Measurements from ENCODE around the gene DOCK1.
"Not testable (repeated sequence)": the region's sequence is repeated elsewhere in the genome, so short reads cannot be mapped to it uniquely, and the experiment has no call there.

The DOCK1 gene

DNA sequence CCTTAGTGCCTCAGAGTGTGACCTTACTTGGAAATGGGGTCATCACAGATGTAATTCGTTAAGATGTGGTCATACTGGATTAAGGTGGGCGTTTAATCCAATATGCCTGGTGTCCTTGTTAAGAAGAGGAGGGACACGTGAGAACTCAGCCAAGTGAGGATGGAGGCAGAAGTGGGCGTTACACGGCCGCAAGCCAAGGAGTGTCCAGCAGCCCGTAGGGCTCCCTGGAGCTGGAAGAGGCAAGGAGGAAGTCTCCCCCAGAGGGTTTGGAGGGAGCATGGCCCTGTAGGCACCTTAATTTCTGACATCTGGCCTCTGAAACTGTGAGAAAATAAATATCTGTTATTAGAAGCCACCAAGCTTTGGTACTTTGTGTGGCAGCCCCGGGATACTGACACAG, 21.3 kb downstream of the DOCK1 start:
- no peak for DNase-seq

DNA sequence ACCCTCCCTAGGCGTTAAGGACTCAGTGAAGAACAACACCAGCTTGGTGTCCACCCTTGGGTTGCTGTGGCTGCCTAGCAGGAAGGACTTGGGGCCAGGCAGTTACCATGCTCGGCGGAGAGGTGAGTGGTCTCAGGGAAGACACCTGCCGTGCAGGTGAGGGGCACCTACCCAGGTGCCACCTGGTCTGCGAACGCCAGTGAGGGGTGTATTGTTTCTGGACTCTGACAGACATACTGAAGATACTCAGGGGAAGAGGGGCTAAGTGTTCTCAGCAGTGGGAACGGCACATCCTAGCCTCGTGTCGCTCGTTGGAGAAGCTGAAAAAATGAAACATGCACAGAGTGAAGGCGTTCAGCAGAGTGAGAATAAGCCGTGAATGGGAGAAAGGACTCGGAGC, 22.6 kb downstream of the DOCK1 start:
- no peak for DNase-seq

DNA sequence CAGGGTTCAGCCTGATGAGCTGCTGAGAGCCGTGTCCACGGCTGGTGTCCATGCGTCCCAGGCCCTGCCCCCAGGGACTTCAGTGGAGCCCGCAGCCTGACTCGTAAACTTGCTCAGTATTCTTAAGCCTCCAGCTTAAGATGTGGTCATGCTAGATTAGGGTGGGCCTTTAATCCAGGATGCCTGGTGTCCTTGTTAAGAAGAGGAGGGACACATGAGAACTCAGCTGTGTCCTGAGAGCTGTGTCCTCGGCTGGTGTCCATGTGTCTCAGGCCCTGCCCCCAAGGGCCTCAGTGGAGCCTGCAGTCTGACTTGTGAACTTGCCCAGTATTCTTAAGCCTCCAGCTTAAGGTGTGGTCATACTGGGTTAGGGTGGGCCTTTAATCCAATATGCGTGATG, 23.0 kb downstream of the DOCK1 start:
- no peak for DNase-seq

DNA sequence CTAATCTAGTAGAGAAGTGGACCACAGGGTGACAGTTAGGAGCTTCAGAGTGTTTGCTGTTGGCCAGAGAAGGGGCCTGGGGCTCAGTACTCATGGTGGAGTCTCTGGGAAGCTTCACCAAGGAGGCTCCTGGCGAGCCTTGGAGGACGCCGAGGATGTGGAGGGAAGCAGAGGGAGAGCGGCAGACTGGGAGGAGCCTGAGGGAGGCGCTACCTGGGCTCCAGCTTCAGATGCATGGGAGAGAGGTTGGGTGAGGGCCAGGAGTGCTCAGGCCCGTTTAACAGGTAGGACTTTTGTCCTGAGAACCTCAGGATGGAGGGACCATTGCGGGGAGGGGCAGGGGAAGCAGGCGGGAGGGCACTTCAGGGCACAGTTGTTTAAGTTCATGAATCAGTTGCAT, 24.2 kb downstream of the DOCK1 start:
- DNase-seq, result no peak

DNA sequence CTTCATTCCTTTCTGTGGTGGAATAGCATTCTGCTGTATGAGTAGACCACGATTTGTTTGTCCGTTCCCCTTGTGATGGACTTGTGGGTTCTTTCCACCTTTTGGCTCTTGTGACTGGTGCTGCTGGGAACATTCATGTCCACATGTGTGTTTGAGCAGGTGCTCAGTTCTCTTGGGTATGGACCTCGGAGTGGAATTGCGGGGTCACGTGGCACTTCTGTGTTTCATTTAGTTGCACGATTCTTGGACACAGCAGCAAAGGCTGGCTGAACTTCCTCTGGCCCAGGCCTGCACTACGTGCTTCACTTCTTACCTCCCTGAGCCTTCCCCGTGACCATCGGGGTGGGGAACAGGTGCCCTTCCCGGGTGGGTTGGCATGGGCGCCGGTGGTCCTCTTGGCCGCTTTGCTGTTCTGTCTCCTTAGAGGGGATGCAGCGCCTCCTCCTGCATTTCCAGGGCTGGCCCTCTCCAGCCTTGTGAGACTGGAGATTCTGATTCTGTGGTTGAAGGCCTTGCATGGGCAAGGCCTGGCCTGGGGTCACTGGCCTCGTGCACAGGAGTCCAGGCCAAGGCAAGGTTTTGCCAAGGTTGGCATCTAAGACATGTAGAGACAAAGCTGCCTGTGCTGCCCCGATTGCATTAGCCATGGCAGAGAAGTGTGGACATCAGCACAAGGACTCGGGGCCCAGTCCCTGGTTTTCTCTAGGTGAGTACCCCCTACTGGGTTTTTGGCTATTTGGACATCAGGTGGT, 25.1 kb downstream of the DOCK1 start:
- no peak for DNase-seq

DNA sequence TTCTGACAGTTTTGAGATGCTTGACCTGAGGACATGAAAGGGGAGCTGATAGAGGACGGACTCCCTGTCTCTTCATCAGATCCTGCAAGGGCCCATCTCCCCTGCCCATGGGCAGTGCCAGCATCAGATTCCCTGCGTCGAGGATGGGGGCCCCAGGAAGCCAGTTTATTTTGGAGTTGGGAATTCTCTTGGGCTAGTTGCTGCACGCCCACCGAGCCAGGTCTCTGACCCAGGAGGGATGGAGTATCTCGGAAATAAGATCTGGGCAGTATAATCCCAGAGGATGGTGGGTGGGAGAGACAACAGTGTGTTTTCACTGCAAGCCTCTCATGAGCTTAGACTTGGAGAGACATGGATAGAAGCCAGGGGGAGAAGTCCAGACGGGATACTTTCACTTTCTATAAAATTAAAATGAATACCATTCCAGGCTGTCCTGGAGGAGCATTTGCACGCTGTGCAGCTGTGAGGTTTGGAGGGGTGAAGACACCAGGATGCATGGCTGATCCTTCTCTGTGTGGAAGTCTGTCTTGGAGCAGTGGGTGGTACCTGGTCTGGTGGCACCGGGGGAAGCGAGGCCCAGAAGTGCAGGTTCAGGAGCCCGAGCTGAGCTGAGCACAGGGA, 25.8 kb downstream of the DOCK1 start:
- DNase-seq, result no peak

DNA sequence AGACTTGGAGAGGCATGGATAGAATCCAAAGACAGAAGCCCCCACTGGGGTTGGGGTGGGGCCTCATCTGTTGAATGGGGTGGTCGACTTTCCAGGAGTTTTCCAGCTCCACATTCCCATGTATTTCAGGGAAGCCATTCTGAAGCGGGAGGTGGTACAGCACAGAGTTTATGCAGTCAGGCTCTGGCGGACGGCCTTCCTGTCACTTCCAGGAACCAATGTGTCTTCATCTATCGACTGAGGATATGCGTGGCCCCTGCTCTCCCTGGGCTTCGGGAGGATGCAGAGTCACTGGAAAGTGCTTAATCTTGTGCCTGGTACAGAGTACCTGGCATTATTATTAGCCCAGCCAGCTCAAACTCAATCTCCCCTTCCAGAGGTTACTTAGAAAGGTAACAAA, 26.3 kb downstream of the DOCK1 start:
- DNase-seq, result no peak

DNA sequence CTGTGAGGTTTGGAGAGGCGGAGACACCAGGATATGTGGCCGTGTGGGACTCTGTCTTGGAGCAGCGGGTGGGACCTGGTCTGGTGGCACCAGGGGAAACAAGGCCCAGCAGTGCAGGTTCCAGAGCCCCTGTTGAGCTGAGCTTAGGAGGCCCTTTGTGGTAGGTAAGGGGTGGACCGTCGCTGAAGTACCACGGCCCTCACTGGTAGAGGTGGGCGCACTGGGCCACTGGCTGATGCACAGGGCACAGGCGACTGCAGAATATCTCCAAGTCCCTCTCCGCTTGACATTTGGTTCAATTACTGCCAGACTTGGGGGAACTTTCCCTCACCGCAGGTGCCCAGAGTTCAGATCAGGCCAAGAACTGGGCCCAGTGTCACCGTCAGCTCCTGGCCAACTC, 27.3 kb downstream of the DOCK1 start:
- DNase-seq, result no peak

DNA sequence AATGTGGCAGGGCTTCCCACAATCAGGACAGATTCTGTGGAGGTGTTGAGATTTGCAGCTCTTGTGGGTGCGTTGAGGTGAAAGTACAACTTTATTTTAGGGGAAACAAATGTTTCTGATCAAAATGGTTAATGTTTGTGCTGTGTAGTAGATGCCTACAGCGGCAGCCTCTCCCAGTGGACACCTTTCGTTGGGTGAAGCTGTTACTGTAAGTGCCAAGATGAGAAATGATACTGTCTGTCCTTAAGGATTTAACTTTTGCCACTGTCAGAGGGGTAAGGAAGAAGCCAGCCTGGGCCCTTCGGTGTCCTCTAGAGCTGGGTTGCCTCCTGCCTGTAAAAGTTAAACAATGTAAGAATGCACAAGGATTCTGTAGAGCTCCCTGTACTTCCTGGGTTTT, 27.9 kb downstream of the DOCK1 start:
- no peak for DNase-seq

DNA sequence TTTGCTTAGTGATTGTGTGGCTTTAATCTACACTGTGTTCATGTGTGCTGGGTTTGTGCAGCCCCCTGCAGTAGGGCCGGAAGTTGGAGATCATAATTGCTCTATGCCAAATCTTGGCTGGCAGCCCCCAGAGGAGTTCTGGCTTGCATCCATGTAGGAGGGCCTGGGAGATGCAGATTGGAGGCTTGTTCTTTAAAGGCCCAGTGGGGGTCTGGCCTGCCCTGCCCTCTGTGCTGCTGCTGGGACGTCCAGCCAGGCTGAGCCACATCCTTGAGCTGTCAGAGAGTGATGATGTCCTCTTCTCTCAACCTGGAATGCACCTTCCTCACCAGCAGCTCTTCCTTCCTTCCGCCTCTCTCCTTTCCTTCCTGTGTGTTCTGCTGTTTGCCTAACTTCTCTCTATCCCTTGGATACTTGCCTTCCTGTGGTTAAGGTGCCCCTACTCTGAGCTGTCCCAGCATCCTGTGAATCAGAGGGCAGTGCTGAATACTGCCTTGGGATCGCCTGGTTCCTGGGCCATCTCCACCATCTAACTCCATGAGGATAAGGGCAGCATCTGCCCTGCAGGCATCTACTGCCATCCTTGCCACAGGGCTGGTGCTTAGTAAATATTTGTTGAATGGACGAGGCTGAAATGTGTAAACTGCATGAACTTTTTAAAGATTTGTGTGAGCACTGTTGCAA, 30.2 kb downstream of the DOCK1 start:
- no peak for DNase-seq

DNA sequence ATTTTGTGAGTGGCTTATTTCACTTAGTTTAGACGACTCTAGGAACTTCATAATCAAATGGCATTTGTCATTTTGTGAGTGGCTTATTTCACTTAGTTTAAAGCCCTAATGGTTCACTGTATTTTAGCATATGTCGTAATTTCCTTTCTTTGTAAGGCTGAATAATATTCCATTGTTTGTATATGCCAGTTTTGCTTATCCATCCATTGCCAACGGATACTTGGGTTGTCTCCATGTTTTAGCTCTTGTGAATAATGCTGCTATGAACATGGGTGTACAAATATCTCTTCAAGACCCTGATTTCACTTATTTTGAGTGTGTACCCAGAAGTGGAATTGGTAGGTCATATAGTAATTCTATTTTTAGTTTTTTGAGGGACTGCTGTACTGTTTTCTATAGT, 31.8 kb downstream of the DOCK1 start:
- DNase-seq, result no peak

DNA sequence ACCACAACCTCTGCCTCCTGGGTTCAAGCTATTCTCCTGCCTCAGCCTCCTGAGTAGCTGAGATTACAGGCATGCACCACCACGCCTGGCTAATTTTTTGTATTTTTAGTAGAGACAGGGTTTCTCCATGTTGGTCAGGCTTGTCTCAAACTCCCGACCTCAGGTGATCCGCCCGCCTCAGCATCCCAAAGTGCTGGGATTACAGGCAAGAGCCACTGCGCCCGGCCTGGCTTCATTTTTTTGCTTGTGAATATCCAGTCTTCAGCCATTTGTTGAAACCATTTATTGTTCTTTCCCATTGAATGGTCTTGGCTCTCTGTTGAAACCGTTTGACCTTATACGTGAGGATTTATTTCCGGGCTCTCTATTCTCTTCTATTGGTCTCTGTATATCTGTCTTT, 32.9 kb downstream of the DOCK1 start:
- DNase-seq, result not testable (repeated sequence)

DNA sequence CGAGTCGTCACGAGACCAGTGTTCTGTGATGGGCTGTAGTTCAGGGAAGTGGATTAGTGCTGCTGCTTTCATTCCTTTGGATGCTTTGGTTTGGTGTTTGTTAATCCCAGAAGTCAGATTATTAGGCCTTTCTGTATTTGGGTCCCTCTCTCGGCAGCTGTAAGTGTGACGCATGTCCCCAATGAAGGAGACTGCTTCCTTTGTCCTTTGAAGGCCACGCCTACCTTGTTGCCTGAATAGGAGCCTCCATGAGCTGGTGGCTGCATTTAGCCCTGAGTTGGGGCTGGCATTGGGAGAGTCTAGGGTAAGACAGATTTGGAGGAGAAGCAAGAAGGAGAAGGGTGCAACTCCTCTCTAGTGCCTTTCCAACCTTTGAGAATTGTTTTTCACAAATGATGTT, 34.5 kb downstream of the DOCK1 start:
- DNase-seq, result no peak

DNA sequence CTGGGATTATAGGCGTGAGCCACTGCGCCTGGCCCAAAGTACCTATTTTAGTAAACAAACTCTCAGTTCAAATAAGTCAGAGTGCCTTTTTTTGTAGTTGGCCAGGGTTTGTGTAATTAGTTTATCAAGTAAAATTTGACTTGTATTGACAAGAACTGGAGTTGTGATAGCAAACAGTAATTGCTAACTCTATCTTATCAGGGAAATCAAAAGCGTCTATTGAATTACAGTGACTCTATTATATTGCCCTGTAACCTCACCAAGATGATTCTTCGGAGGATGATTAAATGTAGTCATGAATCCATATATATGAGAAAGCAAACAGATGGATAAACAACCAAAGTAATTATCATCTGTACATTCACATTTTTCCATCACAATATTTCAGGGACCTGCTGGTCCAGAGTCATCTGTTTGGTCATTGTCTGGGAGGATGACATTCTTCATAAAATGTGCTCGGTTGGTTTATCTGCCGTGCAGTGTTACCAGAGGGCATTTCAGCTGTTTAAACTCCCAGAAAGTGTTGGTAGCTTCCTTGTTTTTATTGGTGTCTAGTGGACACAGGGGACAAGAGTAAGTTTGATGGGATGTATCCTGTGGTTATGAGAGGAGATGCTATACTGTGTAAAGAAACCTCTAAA, 35.6 kb downstream of the DOCK1 start:
- DNase-seq, result no peak

DNA sequence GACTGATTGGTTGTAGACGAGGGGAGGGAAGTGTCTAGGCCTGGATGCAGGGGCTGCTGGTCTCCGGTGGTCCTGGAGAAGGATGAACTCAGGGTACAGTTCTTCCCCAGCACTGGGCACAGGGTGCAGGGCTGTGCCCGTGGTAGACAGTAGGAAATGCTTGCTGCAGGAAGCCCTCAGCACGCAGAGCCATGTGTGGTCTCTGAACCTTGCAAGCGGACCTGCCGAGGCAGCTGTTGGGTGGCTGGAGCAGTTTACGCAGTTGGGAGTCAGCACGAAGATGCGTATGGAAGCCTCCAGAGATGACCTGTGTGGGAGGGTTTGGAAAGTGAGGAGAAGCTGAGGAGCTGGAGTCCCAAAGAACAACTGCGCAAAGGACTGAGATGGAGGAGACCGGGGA, 39.0 kb downstream of the DOCK1 start:
- no peak for DNase-seq

DNA sequence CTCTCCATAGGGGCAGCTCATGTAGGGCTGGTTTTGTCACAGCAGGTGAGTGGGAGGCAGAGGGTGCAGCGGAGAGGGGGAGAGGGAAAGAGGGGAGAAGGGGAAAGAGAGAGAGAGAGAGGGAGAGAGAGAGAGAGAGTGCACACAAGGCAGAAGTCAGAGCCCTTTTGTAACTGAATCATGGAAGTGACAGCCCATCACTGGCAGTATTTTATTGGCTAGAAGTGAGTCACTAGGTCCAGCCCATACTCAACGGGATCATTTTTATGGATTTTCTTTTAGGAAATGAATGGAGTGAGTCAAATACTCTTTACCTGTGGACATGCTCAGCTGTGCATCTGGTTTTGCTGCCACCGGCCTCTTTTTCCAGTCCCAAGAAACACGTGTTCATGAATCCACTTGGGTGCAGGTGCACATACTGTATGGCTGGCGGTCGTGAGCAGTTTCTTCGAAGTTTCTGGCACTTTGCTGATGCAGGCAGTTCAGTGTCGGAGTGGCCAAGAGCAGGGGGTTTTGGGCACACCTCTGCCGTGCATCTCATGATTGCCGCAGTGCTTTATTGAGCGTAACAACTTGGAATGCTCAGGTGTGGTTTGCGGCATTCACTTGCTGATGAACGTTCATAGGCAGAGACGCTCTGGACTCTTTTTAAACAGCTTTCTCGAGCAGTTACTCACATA, 40.3 kb downstream of the DOCK1 start:
- peak; percentile 58 for DNase-seq

DNA sequence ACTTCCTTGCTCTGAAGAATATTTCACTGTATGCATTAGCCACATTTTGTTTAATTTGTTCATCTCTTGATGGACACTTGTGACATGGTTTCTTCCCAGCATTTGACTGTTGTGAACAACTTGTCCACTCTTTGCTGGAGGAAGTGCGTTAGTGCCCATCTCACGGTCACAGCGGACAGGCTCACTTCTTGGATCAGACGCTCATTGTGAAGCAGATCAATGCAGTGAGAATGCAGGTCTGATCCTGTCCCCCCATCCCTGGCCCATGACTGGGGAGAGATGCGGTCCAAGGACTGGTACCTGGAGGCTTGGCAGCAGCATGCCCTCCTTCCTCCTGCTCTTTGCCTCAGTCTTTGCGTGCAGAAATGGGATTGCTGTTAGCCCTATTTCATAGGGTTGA, 41.5 kb downstream of the DOCK1 start:
- DNase-seq, result no peak

DNA sequence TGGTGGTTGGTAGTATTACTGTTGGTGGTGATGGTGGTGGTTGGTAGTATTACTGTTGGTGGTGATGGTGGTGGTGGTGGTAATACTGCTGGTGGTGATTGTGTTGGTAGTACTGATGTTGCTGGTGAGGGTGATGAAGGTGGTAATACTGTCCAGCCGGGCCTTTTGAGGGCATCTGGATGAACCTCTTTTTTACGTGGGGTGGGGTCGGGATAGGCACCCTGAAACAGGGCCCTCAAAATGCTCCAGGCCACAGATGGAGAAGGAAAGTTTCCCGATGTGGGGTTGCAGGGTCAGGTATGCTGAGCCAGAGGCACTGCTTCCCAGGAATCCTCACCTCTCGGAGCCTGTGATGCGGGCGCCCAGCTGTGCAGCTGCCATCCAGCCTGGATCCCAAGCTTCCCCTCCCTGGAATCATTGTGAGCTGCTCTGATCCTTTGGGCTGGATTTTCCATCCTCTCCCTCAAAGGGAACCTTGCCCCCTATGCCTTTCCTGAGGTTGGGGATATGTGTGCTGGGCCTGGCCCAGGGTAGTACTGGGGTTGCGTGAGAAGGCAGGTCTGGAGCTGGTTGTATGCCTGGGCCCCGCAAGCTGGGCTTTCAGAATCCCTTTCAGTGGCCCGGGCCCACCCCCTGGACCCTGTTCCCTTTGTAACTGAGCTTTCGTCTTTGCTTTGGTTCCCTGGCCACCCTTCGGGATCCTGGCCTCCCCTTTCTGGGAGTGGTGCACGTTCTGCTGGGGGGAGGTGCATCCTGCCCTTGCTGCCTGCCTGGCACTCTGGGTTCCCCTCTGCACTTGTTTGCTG, 43.3 kb downstream of the DOCK1 start:
- DNase-seq, result no peak

DNA sequence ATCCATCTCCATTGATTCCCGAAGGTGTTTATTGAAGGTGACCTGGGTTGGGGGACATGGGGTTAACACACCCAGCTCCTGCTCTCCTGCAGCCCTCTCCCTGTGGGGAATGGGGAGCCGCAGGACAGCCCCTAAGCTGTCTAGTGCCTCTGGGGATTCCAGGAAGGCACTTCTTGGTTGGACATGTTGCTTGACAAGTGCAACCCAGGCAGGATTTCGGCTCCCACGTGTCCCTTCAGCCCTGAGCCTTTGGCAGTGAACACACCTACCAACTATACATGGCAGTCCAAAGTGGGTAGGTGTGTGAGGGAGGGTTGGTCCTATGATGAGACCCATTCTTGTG, 43.9 kb downstream of the DOCK1 start:
- DNase-seq, result no peak

DNA sequence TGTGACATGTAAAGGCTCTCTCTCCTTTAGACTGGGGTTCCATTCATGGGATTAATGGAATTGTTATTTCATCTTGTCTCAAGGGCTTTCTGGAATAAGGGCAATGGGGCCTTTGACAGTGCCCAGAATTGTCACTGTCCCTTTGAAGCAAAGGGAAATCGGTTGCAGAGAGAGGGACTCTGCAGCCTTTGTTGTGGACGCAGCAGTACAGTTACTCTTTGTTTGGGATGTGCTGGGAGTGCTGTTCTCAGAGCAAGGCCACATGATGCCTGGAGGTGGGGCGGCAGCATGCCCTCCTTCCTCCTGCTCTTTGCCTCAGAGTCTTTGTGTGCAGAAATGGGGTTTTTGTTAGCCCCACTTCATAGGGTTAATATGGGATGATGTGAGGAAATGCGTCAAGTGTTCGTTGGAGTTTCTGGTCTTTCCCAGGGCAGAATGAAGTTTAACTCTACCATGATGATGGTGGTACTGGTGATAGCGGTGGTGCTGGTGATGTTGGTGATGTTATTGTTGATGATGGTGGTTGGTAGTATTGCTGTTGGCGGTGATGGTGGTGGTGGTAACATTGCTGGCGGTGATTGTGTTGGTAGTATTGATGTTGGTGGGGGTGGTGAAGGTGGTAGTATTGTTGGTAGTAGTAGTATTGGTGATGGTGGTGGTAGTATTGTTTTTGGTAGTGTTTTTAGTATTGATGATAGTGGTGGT, 45.3 kb downstream of the DOCK1 start:
- DNase-seq, result no peak

DNA sequence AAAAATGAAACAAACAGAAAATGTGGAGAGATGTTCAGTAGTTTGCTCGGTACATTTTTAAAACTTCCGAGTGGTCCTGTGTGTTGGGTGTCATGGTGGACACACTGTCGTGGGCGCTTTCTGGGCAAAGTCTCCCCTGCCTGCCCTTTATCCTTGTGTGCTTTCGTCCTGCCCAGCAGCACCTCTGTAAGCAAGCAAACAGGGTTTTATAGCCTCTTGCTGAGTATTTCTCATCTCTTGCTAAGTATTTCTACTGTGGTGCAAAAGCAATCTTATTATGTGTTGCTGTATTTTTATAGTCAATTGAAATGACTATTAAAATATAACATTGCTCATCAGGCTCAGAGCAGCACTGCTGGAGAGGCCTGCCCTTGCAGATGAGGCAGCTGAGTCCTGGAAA, 48.7 kb downstream of the DOCK1 start:
- DNase-seq, result no peak

DNA sequence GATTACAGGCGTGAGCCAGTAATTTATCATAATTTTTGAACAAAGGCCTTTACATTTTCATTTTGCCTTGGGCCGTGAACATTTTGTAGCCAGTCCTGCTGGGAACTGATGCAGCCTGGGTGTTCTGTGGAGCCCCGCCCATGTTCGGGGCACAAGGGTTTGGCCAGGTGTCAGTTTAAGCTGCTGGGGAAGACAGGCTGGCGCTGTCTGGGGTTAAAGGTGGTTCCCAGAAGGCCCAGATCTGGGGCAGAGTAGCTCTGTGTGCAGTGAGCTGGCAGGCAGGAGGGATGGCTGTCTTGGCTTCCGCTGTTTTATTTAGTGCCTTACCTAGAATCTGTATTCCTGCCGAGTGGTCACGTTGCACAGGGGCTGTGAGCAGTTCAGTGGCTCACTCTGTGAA, 50.2 kb downstream of the DOCK1 start:
- DNase-seq, result no peak
